HL-60 (cell line): ENCODE results near the gene CNIH3.

Experiments
- CTCF ChIP-seq: IDR thresholded peaks from one replicate; pipeline ENCODE4 v1.5.1; 2011; ENCODE audit warnings: low read length, control low read depth, inconsistent platforms; ENCODE audit not compliant: insufficient read depth
- POLR2AphosphoS5 ChIP-seq: IDR thresholded peaks from 2 replicates; pipeline ENCODE4 v1.6.1; 2012; ENCODE audit warnings: low read depth
- SPI1 ChIP-seq: IDR thresholded peaks from 2 replicates; pipeline ENCODE4 v1.6.1; 2012; ENCODE audit warnings: low read depth, mild to moderate bottlenecking, borderline replicate concordance

DNA sequence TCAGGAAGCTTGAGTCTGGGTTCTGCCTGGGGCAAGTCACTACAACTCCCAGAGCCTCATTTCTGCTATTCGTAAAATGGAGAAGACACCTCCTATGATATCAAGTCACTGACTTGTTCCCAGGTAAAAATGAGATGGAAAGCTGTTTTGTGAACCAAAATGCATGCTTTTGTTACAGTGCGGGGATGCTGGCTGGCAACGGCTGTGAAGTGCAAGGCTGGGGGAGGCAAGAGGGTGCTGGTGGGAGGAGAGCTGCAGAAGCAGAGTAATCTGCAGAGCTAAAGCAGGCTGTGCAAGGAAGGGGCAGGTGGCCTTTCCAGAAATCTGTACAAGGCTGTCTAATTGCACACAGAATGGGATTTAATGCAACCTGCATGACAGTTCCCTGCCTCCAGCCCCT is 150.9 kb downstream of the CNIH3 start:
- no peak for TF ChIP-seq POLR2AphosphoS5
- no peak for TF ChIP-seq CTCF
- no peak for TF ChIP-seq SPI1
